Neuronal stem cell (in vitro differentiated cells): ENCODE results near the gene PDGFC.

Source experiments
- DNase-seq: peaks from one replicate; pipeline ENCODE4 v3.0.0-alpha.2; 2013; ENCODE audit warnings: low spot score
- H2AFZ ChIP-seq: one replicate; pipeline ENCODE4 v1.6.1; 2013; ENCODE audit warnings: mild to moderate bottlenecking, low read length, inconsistent platforms
- H2AK5ac ChIP-seq: 2 replicates; pipeline ENCODE4 v1.6.1; 2013; ENCODE audit warnings: low read depth, mild to moderate bottlenecking, inconsistent platforms, low read length, moderate library complexity, mixed read lengths
- H2BK120ac ChIP-seq: 2 replicates; pipeline ENCODE4 v1.6.1; 2013; ENCODE audit warnings: low read depth, mild to moderate bottlenecking, inconsistent platforms, low read length, moderate library complexity, mixed read lengths
- H2BK12ac ChIP-seq: one replicate; pipeline ENCODE4 v1.6.1; 2013; ENCODE audit warnings: low read length, inconsistent platforms
- H2BK15ac ChIP-seq: 2 replicates; pipeline ENCODE4 v1.6.1; 2013; ENCODE audit warnings: mild to moderate bottlenecking, low read length, inconsistent platforms, mixed read lengths
- H2BK5ac ChIP-seq: one replicate; pipeline ENCODE4 v1.6.1; 2013; ENCODE audit warnings: inconsistent platforms, mild to moderate bottlenecking, low read length, moderate library complexity
- H3K14ac ChIP-seq: one replicate; pipeline ENCODE4 v1.6.1; 2013; ENCODE audit warnings: low read length, inconsistent platforms
- H3K18ac ChIP-seq: 2 replicates; pipeline ENCODE4 v1.6.1; 2013; ENCODE audit warnings: low read length, inconsistent platforms
- H3K23ac ChIP-seq: 2 replicates; pipeline ENCODE4 v1.6.1; 2013; ENCODE audit warnings: low read depth, mild to moderate bottlenecking, mixed read lengths, low read length, inconsistent platforms; ENCODE audit not compliant: poor library complexity
- H3K27ac ChIP-seq: replicated peaks from 3 replicates; pipeline ENCODE4 v1.5.1; 2013; ENCODE audit warnings: low read length, inconsistent platforms
- H3K27me3 ChIP-seq, 3 experiments: 2 replicates each; pipeline ENCODE4 v1.6.1; 2013; ENCODE audit warnings: low read length in 3 of 3, mild to moderate bottlenecking in 2 of 3, inconsistent platforms in 1 of 3, low read depth in 1 of 3, mixed read lengths in 1 of 3, moderate library complexity in 1 of 3; ENCODE audit not compliant: control insufficient read depth in 3 of 3, insufficient read depth in 3 of 3
- H3K36me3 ChIP-seq, 2 donors: replicated peaks in 1 of 2; 2 replicates each; pipeline ENCODE4 v1.6.1; 2013; ENCODE audit warnings: low read length in 2 of 2; ENCODE audit not compliant: control insufficient read depth in 2 of 2, insufficient read depth in 2 of 2
- H3K4ac ChIP-seq: 2 replicates; pipeline ENCODE4 v1.6.1; 2013; ENCODE audit warnings: inconsistent platforms, mild to moderate bottlenecking, low read length, moderate library complexity
- H3K4me1 ChIP-seq, 2 donors: 1 replicate in 1 of 2; 2 replicates in 1 of 2; pipeline ENCODE4 v1.6.1; 2013; ENCODE audit warnings: low read length in 2 of 2, low read depth in 1 of 2; ENCODE audit not compliant: control insufficient read depth in 2 of 2, insufficient read depth in 1 of 2
- H3K4me2 ChIP-seq: one replicate; pipeline ENCODE4 v1.6.1; 2013; ENCODE audit warnings: mild to moderate bottlenecking, low read length, inconsistent platforms; ENCODE audit not compliant: insufficient read depth, poor library complexity, severe bottlenecking
- H3K4me3 ChIP-seq, 2 donors: 2 replicates each; pipeline ENCODE4 v1.5.1; 2013; ENCODE audit warnings: low read length in 2 of 2, mild to moderate bottlenecking in 2 of 2, inconsistent platforms in 1 of 2, moderate library complexity in 1 of 2
- H3K79me1 ChIP-seq: one replicate; pipeline ENCODE4 v1.6.1; 2013; ENCODE audit warnings: low read depth, mild to moderate bottlenecking, inconsistent platforms, low read length, moderate library complexity
- H3K9ac ChIP-seq: one replicate; pipeline ENCODE4 v1.6.1; 2013; ENCODE audit warnings: mild to moderate bottlenecking, low read depth, low read length, inconsistent platforms; ENCODE audit not compliant: poor library complexity
- H3K9me3 ChIP-seq, 2 donors: replicated peaks in 1 of 2; 2 replicates each; pipeline versions ENCODE3 to v1.6.1; 2013; ENCODE audit warnings: low read length in 2 of 2, mild to moderate bottlenecking in 2 of 2, inconsistent platforms in 1 of 2, low read depth in 1 of 2, mixed read lengths in 1 of 2, moderate library complexity in 1 of 2; ENCODE audit not compliant: control insufficient read depth in 2 of 2, insufficient read depth in 1 of 2
- H4K8ac ChIP-seq: one replicate; pipeline ENCODE4 v1.6.1; 2013; ENCODE audit warnings: low read depth, mild to moderate bottlenecking, inconsistent platforms, low read length, moderate library complexity
- H4K91ac ChIP-seq: one replicate; pipeline ENCODE4 v1.6.1; 2013; ENCODE audit warnings: low read length, low read depth, mild to moderate bottlenecking, inconsistent platforms; ENCODE audit not compliant: poor library complexity
- WGBS, 2 donors: extraction: QIAGEN DNeasy Blood & Tissue Kit; methylation state at CpG; one replicate each; pipeline ENCODE4 v1.1.7; 2013; ENCODE audit warnings: missing lambda C conversion rate in 2 of 2, mixed read lengths in 1 of 2; ENCODE audit not compliant: insufficient read length in 2 of 2, insufficient replicate concordance in 1 of 2; ENCODE audit errors: extremely low coverage in 2 of 2; 5-methylcytosine and 5-hydroxymethylcytosine counted together

The PDGFC gene

GRCh38 chr4:156815717-156816359 is 155.8 kb downstream of the PDGFC start:
- no peak for DNase-seq
- Histone ChIP-seq H3K18ac (no peak overlapping the region), H3K9me3 (no peaks in the 10 kb centered on the region), H3K14ac (no peak overlapping the region), H3K4me3 (no peak overlapping the region), H3K4ac (no peak overlapping the region), H2BK5ac (no peak overlapping the region), H4K91ac (no peak overlapping the region), H3K36me3 (no peaks in the 10 kb centered on the region), H3K27ac (no peak overlapping the region), H3K4me1 (peaks cover 2 to 10% of the 10 kb centered on the region in 2 donors), H3K79me1 (no peaks in the 10 kb centered on the region), H2AK5ac (no peak overlapping the region), H3K4me2 (no peak overlapping the region), H4K8ac (no peak overlapping the region), H3K27me3 (no peaks in the 10 kb centered on the region), H3K23ac (no peak overlapping the region), H2BK12ac (no peak overlapping the region), H2AFZ (peak overlapping the region; percentile 40), H3K9ac (no peak overlapping the region), H2BK15ac (no peak overlapping the region), H2BK120ac (no peak overlapping the region)
- no CpG with 5 or more reads among the region's 4 CpGs for WGBS, 2 donors

- Histone ChIP-seq H3K27me3 (no peaks in the 10 kb centered on the region), H2BK120ac (no peak overlapping the region), H3K4me1 (peaks cover 2 to 10% of the 10 kb centered on the region in 2 donors), H4K8ac (no peak overlapping the region), H3K23ac (no peak overlapping the region), H3K27ac (no peak overlapping the region), H3K36me3 (no peaks in the 10 kb centered on the region), H3K79me1 (no peaks in the 10 kb centered on the region), H3K9me3 (no peaks in the 10 kb centered on the region), H3K4me2 (no peak overlapping the region), H3K4ac (no peak overlapping the region), H2BK12ac (no peak overlapping the region), H2BK5ac (no peak overlapping the region), H2AK5ac (no peak overlapping the region), H4K91ac (no peak overlapping the region), H3K9ac (no peak overlapping the region), H2AFZ (no peak overlapping the region), H3K14ac (no peak overlapping the region), H2BK15ac (no peak overlapping the region), H3K4me3 (no peak overlapping the region), H3K18ac (no peak overlapping the region)
- no CpG with 5 or more reads among the region's 4 CpGs for WGBS, 2 donors
- DNase-seq, result no peak
Measured at GRCh38 chr4:156811963-156812362, 159.6 kb downstream of the PDGFC start.

- Histone ChIP-seq H3K4me3 (no peak overlapping the region), H3K23ac (no peak overlapping the region), H3K14ac (no peak overlapping the region), H2BK12ac (no peak overlapping the region), H3K79me1 (no peaks in the 10 kb centered on the region), H2BK15ac (no peak overlapping the region), H3K27me3 (no peaks in the 10 kb centered on the region), H2AK5ac (no peak overlapping the region), H3K4me2 (no peak overlapping the region), H4K91ac (no peak overlapping the region), H3K9ac (no peak overlapping the region), H3K4me1 (peaks cover 2 to 10% of the 10 kb centered on the region in 2 donors), H3K18ac (no peak overlapping the region), H3K36me3 (no peaks in the 10 kb centered on the region), H2AFZ (no peak overlapping the region), H3K9me3 (no peaks in the 10 kb centered on the region), H3K4ac (no peak overlapping the region), H2BK120ac (no peak overlapping the region), H4K8ac (no peak overlapping the region), H3K27ac (no peak overlapping the region), H2BK5ac (no peak overlapping the region)
- WGBS, 2 donors, result no CpG with 5 or more reads among the region's 5 CpGs
- peak; percentile 17 for DNase-seq
Measured at GRCh38 chr4:156811286-156811685, 160.3 kb downstream of the PDGFC start.

GRCh38 chr4:156805696-156806095 is 165.9 kb downstream of the PDGFC start:
- Histone ChIP-seq H3K4me1 (peaks cover 3% of the 10 kb centered on the region in 2 donors), H2BK120ac (no peak overlapping the region), H3K18ac (no peak overlapping the region), H3K79me1 (no peaks in the 10 kb centered on the region), H2AK5ac (no peak overlapping the region), H2BK5ac (no peak overlapping the region), H3K4me3 (no peak overlapping the region), H2BK12ac (no peak overlapping the region), H3K4me2 (no peak overlapping the region), H3K27me3 (no peaks in the 10 kb centered on the region), H3K27ac (no peak overlapping the region), H2BK15ac (no peak overlapping the region), H3K9me3 (no peaks in the 10 kb centered on the region), H3K23ac (no peak overlapping the region), H4K8ac (no peak overlapping the region), H3K14ac (no peak overlapping the region), H2AFZ (no peak overlapping the region), H3K36me3 (no peaks in the 10 kb centered on the region), H3K9ac (no peak overlapping the region), H4K91ac (no peak overlapping the region), H3K4ac (no peak overlapping the region)
- WGBS, 2 donors, result no CpG with 5 or more reads among the region's 2 CpGs
- no peak for DNase-seq
